Osteoblast (primary cell): ENCODE results near the gene AANAT. TPM values are rescaled to one million over a fixed set of nuclear protein-coding genes. Genes with fewer than 3 reads are reported as not detected.
A peak's percentile ranks its signal among the peaks of the same experiment; 100 is the strongest.

Source experiments
- DNase-seq: peaks from one replicate; pipeline ENCODE4 v3.0.0; 2011; ENCODE audit warnings: low spot score, mixed read lengths; ENCODE audit not compliant: insufficient read length; ENCODE audit errors: missing footprints
- H2AFZ ChIP-seq: 2 replicates; pipeline ENCODE4 v1.6.0; 2011; ENCODE audit warnings: mild to moderate bottlenecking, low read length
- H3K27ac ChIP-seq: 2 replicates; pipeline ENCODE4 v1.5.1; 2011; ENCODE audit warnings: mild to moderate bottlenecking, low read depth, low read length, moderate library complexity
- H3K27me3 ChIP-seq: 2 replicates; pipeline ENCODE4 v1.6.0; 2012; ENCODE audit warnings: mild to moderate bottlenecking, control low read depth, inconsistent platforms, low read length, moderate library complexity; ENCODE audit not compliant: insufficient read depth
- H3K36me3 ChIP-seq: 2 replicates; pipeline ENCODE4 v1.5.1; 2011; ENCODE audit warnings: mild to moderate bottlenecking, low read length, control low read depth, moderate library complexity; ENCODE audit not compliant: insufficient read depth
- H3K4me1 ChIP-seq: 2 replicates; pipeline ENCODE4 v1.5.1; 2011; ENCODE audit warnings: mild to moderate bottlenecking, low read length, control low read depth, moderate library complexity; ENCODE audit not compliant: insufficient read depth
- H3K4me2 ChIP-seq: 2 replicates; pipeline ENCODE4 v1.6.0; 2011; ENCODE audit warnings: mild to moderate bottlenecking, low read length; ENCODE audit not compliant: insufficient read depth
- H3K4me3 ChIP-seq: fragments of 200-600 bp; sonication (generic); 3 replicates; pipeline ENCODE4 v1.5.1; 2012; ENCODE audit warnings: mild to moderate bottlenecking, low read length, inconsistent platforms; ENCODE audit not compliant: insufficient read depth
- H3K79me2 ChIP-seq: 2 replicates; pipeline ENCODE4 v1.6.0; 2012; ENCODE audit warnings: mild to moderate bottlenecking, low read length, control low read depth, inconsistent platforms; ENCODE audit not compliant: insufficient read depth
- H3K9me3 ChIP-seq: 2 replicates; pipeline ENCODE4 v1.5.1; 2011; ENCODE audit warnings: low read depth, low read length, control low read depth
- H4K20me1 ChIP-seq: 2 replicates; pipeline ENCODE4 v1.6.0; 2012; ENCODE audit warnings: mild to moderate bottlenecking, low read length, control low read depth; ENCODE audit not compliant: insufficient read depth
- total RNA-seq: library from RNA; depleted of rRNA; stranded (reverse); fragments of >200 nt; gene quantifications from 2 replicates; pipeline ENCODE4 v1.2.3, GENCODE V29; 2012
- TF ChIP-seq, protein P1 (sequence below): IDR thresholded peaks from 2 replicates; pipeline ENCODE4 v1.5.1; 2011; ENCODE audit warnings: mild to moderate bottlenecking, low read depth, low read length, moderate library complexity; ENCODE audit errors: extremely low read depth

Gene AANAT
- not detected in 2 replicates for total RNA-seq

DNA sequence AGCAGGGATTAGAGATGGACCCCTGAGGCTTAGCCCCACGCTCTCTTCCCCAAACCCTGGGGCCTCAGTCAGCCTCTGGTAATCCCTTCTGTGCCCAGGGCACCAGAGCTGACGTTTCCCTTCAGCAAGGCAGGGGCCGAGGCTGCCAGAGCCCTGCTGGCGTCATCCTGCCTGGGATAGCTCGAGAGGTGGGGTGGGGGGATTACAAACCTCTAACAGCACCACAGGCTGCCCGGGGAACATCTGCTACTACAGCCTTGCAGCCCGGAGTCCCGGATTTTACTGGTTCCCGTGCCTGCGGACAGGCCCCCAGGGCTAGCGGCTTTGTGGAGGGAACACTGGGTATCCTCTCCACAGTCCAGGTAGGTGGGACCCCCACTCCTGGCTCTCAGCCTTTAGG is at the start of gene AANAT:
Gene AANAT (plus strand): TSS at position 238 of the 400 bp plus-strand sequence. CDS start 1,144 bp downstream, outside the sequence.
- peak; percentile 69 for DNase-seq
- Histone ChIP-seq H2AFZ (no peak within 1 kb of the TSS), H3K27ac (no peak within 1 kb of the TSS), H3K36me3 (no peaks in the 10 kb centered on the region), H3K79me2 (no peaks in the 10 kb centered on the region), H4K20me1 (no peaks in the 10 kb centered on the region), H3K4me2 (no peak within 1 kb of the TSS), H3K4me3 (no peak within 1 kb of the TSS), H3K4me1 (peaks cover 8% of the 10 kb centered on the region), H3K27me3 (peaks cover 4% of the 10 kb centered on the region), H3K9me3 (no peaks in the 10 kb centered on the region)
- TF ChIP-seq, protein P1, sequence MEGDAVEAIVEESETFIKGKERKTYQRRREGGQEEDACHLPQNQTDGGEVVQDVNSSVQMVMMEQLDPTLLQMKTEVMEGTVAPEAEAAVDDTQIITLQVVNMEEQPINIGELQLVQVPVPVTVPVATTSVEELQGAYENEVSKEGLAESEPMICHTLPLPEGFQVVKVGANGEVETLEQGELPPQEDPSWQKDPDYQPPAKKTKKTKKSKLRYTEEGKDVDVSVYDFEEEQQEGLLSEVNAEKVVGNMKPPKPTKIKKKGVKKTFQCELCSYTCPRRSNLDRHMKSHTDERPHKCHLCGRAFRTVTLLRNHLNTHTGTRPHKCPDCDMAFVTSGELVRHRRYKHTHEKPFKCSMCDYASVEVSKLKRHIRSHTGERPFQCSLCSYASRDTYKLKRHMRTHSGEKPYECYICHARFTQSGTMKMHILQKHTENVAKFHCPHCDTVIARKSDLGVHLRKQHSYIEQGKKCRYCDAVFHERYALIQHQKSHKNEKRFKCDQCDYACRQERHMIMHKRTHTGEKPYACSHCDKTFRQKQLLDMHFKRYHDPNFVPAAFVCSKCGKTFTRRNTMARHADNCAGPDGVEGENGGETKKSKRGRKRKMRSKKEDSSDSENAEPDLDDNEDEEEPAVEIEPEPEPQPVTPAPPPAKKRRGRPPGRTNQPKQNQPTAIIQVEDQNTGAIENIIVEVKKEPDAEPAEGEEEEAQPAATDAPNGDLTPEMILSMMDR, result no peak

DNA sequence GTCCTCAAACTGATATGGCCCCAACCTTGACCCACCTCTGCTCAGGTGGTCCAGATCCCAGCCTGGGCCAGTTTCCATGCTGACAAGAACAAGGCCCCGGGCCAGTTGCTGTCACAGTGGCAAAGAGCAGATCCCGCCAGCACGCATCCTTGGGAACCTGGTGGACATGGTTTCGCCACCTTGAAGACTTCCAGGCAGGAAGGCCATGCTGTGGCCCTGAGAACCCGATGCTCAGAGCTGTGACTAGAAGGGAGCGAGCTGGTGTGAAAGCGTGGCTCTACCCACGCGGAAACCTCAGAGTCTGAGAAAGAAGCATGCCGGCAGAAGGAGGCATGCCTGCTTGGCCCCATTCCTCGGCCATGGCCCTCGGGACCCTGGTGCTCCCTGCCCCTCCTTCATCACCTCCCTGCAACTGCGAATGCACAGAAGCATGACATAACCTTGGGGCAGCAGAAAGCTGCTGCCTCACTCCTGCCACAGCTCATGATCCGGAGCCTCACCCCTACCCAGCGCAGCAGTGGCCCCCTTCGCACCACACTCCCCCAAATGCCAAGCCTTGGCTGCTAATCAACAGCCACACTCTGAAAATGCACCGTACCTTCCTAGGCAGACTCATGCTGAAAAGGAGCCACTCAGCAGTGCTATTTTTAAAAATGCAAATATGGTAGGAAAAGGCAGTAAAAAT is 47.7 kb upstream of the AANAT start:
- Histone ChIP-seq H3K4me2 (no peak overlapping the region), H3K4me3 (no peak overlapping the region), H3K27ac (no peak overlapping the region), H3K79me2 (peaks cover 70% of the 10 kb centered on the region), H3K27me3 (no peaks in the 10 kb centered on the region), H3K36me3 (peaks cover 5% of the 10 kb centered on the region), H2AFZ (no peak overlapping the region), H4K20me1 (peaks cover 53% of the 10 kb centered on the region), H3K9me3 (no peaks in the 10 kb centered on the region), H3K4me1 (peaks cover 5% of the 10 kb centered on the region)
- TF ChIP-seq, protein P1, result no peak
- peak; percentile 78 for DNase-seq

DNA sequence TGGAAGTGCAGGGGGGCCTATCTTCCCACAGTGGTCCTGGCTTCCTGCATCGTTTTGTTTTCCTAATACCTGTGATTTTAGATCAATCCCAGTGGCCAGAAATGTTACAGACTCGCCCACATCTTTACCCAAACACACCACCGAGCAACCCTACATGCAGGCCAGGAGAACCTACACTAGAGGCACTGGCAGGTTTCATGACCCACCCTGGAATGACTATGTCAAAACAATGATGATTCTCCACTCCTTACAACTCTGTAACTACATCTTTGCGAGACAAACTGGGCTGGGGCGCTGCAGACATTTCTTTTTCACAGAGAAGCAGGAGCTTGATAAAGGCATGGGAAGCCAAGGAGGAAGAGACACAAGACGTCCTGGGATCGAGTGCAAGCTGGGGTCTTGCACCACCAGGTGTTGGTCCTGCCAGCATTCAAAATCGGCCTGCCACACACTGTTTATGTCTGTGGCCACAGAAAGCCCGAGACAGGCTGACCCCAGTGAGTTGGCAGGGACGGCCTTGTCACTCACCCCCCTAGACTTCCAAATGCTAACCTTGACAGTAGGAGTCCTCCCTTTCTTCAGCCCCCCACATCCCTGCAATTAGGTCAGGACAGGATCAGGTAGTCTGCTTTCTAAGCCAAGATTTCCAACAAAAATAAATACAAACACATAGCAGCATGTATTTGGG is 46.9 kb upstream of the AANAT start:
- TF ChIP-seq, protein P1, result no peak
- Histone ChIP-seq H3K27me3 (no peaks in the 10 kb centered on the region), H3K9me3 (no peaks in the 10 kb centered on the region), H2AFZ (no peak overlapping the region), H3K4me2 (no peak overlapping the region), H3K4me1 (peaks cover 4% of the 10 kb centered on the region), H3K79me2 (peaks cover 66% of the 10 kb centered on the region), H4K20me1 (peaks cover 45% of the 10 kb centered on the region), H3K4me3 (no peak overlapping the region), H3K36me3 (peaks cover 5% of the 10 kb centered on the region), H3K27ac (no peak overlapping the region)
- DNase-seq, result no peak

DNA sequence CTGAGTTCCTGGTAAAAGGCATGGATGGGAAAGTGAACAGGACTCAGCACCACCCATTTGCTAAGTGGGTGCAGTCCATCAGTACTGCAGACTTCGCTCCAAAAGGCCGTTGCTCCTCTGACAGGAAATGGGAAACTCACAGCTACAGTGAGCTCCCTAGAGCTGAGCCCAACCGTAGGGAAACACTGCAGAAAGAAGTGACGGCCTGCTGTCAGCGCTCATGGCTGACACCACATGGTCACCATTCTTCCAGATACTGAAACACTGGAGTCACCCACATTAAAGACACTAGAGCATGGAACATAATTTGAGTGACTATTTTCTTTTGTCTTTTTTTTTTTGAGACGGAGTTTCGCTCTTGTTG is 46.4 kb upstream of the AANAT start:
- TF ChIP-seq, protein P1, result no peak
- no peak for DNase-seq

More for the DNA sequence above, 46.4 kb upstream of the AANAT start:
- peaks cover 4% of the 10 kb centered on the region for H3K4me1 ChIP-seq
- H3K27ac ChIP-seq, result no peak overlapping the region
- H2AFZ ChIP-seq, result no peak overlapping the region
- peaks cover 2% of the 10 kb centered on the region for H3K36me3 ChIP-seq
- H3K9me3 ChIP-seq, result no peaks in the 10 kb centered on the region
- peaks cover 45% of the 10 kb centered on the region for H4K20me1 ChIP-seq
- H3K27me3 ChIP-seq, result no peaks in the 10 kb centered on the region
- H3K79me2 ChIP-seq, result peaks cover 67% of the 10 kb centered on the region
- H3K4me3 ChIP-seq, result no peak overlapping the region
- H3K4me2 ChIP-seq, result no peak overlapping the region
